Heart left ventricle (tissue), 16 donors: ENCODE data around the gene SPATA2. TPM values are rescaled to one million over a fixed set of nuclear protein-coding genes. Genes with fewer than 3 reads are reported as not detected.
A peak's percentile ranks its signal among the peaks of the same experiment; 100 is the strongest.

ENCODE experiments used
- ATAC-seq, 4 donors: fragments of 200-7000 bp; cut with Tn5 transposase; one replicate each; pipeline ENCODE4 v1.9.1; 2020 to 2022; ENCODE audit warnings: moderate library complexity in 4 of 4, mild to moderate bottlenecking in 3 of 4, moderate number of reproducible peaks in 1 of 4
- DNase-seq, 5 donors: peaks; one replicate each; pipeline ENCODE4 v3.0.0-alpha.2; 2020
- H3K27ac ChIP-seq, 12 donors: fragments of 200-600 bp; sonication (generic) in 4 of 12; one replicate each; pipeline versions ENCODE4 v1.5.0 to v1.8.0; 2016 to 2022; ENCODE audit warnings: mild to moderate bottlenecking in 2 of 12
- H3K27me3 ChIP-seq, 9 donors: fragments of 200-600 bp; sonication (generic) in 2 of 9; one replicate each; pipeline versions ENCODE4 v1.5.1 to v1.8.0; 2016 to 2022; ENCODE audit warnings: mild to moderate bottlenecking in 3 of 9
- H3K36me3 ChIP-seq, 9 donors: fragments of 200-600 bp; sonication (generic) in 2 of 9; one replicate each; pipeline versions ENCODE4 v1.5.0 to v1.8.0; 2018 to 2022; ENCODE audit warnings: mild to moderate bottlenecking in 2 of 9
- H3K4me1 ChIP-seq, 12 donors: fragments of 200-600 bp; sonication (generic) in 4 of 12; one replicate each; pipeline versions ENCODE4 v1.5.0 to v1.8.0; 2016 to 2022; ENCODE audit warnings: mild to moderate bottlenecking in 3 of 12
- H3K4me3 ChIP-seq, 12 donors: fragments of 200-600 bp; sonication (generic) in 4 of 12; one replicate each; pipeline versions ENCODE4 v1.5.0 to v1.8.0; 2017 to 2022; ENCODE audit warnings: mild to moderate bottlenecking in 9 of 12, moderate library complexity in 4 of 12
- H3K9me3 ChIP-seq, 12 donors: fragments of 200-600 bp; sonication (generic) in 4 of 12; one replicate each; pipeline versions ENCODE4 v1.5.0 to v1.8.0; 2016 to 2022; ENCODE audit warnings: mild to moderate bottlenecking in 1 of 12
- POLR2A ChIP-seq, 2 donors: fragments of 450-650 bp; IDR thresholded peaks; one replicate each; pipeline ENCODE4 v1.6.1; 2017; ENCODE audit warnings: antibody characterized with exemption in 2 of 2, mild to moderate bottlenecking in 2 of 2, moderate library complexity in 2 of 2
- WGBS, 4 donors: extraction: QIAGEN DNeasy Blood & Tissue Kit in 2 of 4; methylation state at CpG; one replicate each; pipeline versions ENCODE4 v1.1.5 to v1.1.7; 2013 to 2018; 5-methylcytosine and 5-hydroxymethylcytosine counted together
- intact Hi-C, 10 donors: fragments of 100-400 bp; cut with DNase I; formaldehyde crosslinking; loops; one replicate each; pipeline versions ENCODE4 v1.11.1 to v1.14.2; 2022
- polyA plus RNA-seq, 2 donors: library from polyadenylated mRNA; stranded (reverse); fragments of 200-250 nt; gene quantifications; one replicate each; pipeline ENCODE4 v1.2.3, GENCODE V29; 2013
- total RNA-seq, 9 donors: library from RNA; depleted of rRNA in 2 of 9; stranded (reverse); fragments of >200 nt in 2 of 9; fragmentation: NEBNext Ultra II Directional in 3 of 9; extraction: Animal tissue kit (Norgen Biotek cat#: 25700) in 3 of 9; gene quantifications; one replicate each; pipeline versions ENCODE4 v1.1.0 to v1.2.4, GENCODE V29; 2016 to 2023
- TF ChIP-seq, protein P1 (sequence below), 12 donors: fragments of 200-600 bp; sonication (generic) in 4 of 12; IDR thresholded peaks; one replicate each; pipeline versions ENCODE4 v1.5.0 to v1.8.0; 2018 to 2022; ENCODE audit warnings: antibody characterized with exemption in 12 of 12, mild to moderate bottlenecking in 5 of 12
- donor health status: ischemic (EF 13 %, LVEDD 7.1; RV severe dilation, severe dysfunction).
- donor health status: healthy with polysubstance abuse.
- donor health status: DM: no; HTN: yes; CAD: no.
- donor health status: DM: no; HTN: no; CAD: no.
- donor health status: ischemic (EF 25% LVEDD 6.9; RV normal size, moderate dysfunction).
- donor health status: ischemic (EF 25% LVEDD 5.7; RV mildly dilated, moderate dysfunction).
- donor health status: healthy.
- donor health status: DM: yes; HTN: yes; CAD: no.
- donor health status: ischemic (EF 35%, LVEDD 5.7; RV mildly dilated, moderate dysfunction).
- donor health status: nonischemic (EF 11% LVEDD 7.7; RV severe dilation, severe dysfunction).
- donor health status: DM: yes; HTN: yes; CAD: no.
- donor health status: PGD.
- donor health status: ischemic (EF 29% LVEDD 5.4; RV normal size, mild dysfunction).
- donor health status: nonischemic (EF 23%, LVEDD 6.1; RV moderate dilation, normal function).

Gene SPATA2
- total and polyA plus RNA-seq, 11 donors: 4.3 to 9.3 (median 7.8) TPM

DNA sequence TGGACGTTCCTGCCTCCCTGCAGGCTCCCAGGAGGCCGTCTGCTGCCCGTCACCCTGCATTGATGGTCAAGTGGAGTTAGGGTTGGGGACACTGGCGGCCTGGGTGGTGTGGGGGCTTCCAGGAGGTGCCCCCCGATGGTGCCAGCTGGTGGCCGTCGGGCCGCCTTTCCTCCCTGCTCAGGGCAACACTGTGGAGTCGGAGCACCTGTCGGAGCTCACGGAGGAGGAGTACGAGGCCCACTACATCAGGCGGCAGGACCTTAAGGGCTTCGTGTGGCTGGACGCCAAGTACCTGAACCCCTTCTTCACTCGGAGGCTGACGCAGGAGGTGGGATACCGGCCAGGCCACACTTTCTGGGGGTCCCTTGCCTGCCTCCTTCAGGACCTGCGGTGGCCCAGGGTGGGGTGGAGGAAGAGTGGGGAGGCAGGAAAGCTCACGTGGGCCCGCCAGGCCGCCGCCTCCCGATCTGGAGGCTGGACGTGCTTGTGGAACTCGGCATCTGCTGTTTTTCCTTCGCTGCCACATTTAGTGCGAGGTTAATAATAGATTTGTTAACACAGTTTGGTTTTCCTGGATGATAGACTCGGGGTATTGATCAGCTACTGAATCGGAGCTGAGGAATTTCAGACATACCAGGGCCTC, 28.6 kb downstream of the SPATA2 start:
- Histone ChIP-seq H3K27me3 (no peaks in the 10 kb centered on the region), H3K4me1 (peaks cover 0 to 52% (median 36%) of the 10 kb centered on the region in 12 donors), H3K36me3 (peaks cover 0 to 54% (median 33%) of the 10 kb centered on the region in 9 donors), H3K9me3 (no peaks in the 10 kb centered on the region), H3K27ac (peak overlapping the region; percentile 6 to 79 (median 56)), H3K4me3 (no peak overlapping the region)
- intact Hi-C loops: loop anchor here in 5 of 10 donors (1.0 to 5.0 kb wide), 2 partner anchors 274 to 275 kb away; no protein-coding TSS in a partner anchor
- no peak for TF ChIP-seq POLR2A (IDR thresholded peaks at IDR 0.05)
- TF ChIP-seq, protein P1, sequence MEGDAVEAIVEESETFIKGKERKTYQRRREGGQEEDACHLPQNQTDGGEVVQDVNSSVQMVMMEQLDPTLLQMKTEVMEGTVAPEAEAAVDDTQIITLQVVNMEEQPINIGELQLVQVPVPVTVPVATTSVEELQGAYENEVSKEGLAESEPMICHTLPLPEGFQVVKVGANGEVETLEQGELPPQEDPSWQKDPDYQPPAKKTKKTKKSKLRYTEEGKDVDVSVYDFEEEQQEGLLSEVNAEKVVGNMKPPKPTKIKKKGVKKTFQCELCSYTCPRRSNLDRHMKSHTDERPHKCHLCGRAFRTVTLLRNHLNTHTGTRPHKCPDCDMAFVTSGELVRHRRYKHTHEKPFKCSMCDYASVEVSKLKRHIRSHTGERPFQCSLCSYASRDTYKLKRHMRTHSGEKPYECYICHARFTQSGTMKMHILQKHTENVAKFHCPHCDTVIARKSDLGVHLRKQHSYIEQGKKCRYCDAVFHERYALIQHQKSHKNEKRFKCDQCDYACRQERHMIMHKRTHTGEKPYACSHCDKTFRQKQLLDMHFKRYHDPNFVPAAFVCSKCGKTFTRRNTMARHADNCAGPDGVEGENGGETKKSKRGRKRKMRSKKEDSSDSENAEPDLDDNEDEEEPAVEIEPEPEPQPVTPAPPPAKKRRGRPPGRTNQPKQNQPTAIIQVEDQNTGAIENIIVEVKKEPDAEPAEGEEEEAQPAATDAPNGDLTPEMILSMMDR (IDR thresholded peaks at IDR 0.05): no peak
- DNase-seq (peak in 1 of 5 donors; percentile 47), ATAC-seq (no peak)
- 72 to 75% (median 74%) methylated on average over 19 to 30 of the region's 30 CpGs for WGBS, 4 donors

DNA sequence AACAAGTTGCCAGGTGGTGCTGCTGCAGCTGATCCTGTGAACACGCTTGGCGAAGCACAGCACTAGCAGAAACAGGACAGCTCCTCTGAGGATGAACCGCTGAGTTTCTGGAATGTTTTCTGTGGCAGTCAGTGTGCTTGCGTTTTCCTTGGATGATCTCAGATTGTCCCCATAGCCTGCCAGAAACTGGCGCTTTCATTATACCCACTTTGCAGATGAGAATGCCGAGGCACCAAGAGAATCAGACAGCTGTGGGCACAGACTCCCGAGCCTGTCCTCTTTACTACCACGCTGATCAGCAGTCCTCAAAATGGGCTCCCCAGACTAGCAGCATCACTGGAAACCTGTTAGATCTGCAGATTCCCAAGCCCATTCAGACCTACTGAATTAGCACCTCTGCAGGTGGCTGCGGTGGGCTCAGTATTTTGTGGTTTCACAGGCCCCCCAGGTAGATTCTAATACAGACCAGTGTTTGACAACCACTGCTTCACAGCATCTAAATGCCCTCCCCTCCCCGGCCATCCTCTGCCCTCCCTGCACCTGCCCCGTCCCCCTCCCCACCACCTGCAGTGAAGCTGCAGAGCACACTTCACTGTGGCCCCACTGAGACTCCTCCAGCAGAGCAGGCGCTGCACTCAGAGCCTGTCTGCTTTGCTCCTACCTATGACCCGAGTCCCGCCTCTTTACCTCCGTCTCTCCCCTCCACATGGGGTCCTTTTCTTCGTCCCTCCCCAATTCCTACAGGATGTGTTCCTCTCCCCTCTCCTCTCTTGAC, 29.6 kb downstream of the SPATA2 start:
- Histone ChIP-seq H3K27ac (no peak overlapping the region), H3K27me3 (no peaks in the 10 kb centered on the region), H3K9me3 (no peaks in the 10 kb centered on the region), H3K4me1 (peaks cover 0 to 42% (median 31%) of the 10 kb centered on the region in 12 donors), H3K4me3 (no peak overlapping the region), H3K36me3 (peaks cover 0 to 64% (median 42%) of the 10 kb centered on the region in 9 donors)
- WGBS, 4 donors: 88 to 94% (median 92%) methylated on average over 15 to 16 of the region's 16 CpGs
- ATAC-seq: no peak
- peak in 1 of 5 donors; percentile 14 for DNase-seq
- TF ChIP-seq, protein P1 (IDR thresholded peaks at IDR 0.05): no peak
- TF ChIP-seq POLR2A (IDR thresholded peaks at IDR 0.05): no peak
- intact Hi-C loops: loop anchor here in 4 of 10 donors (5.0 kb wide), 1 partner anchor 273 kb away; no protein-coding TSS in a partner anchor

DNA sequence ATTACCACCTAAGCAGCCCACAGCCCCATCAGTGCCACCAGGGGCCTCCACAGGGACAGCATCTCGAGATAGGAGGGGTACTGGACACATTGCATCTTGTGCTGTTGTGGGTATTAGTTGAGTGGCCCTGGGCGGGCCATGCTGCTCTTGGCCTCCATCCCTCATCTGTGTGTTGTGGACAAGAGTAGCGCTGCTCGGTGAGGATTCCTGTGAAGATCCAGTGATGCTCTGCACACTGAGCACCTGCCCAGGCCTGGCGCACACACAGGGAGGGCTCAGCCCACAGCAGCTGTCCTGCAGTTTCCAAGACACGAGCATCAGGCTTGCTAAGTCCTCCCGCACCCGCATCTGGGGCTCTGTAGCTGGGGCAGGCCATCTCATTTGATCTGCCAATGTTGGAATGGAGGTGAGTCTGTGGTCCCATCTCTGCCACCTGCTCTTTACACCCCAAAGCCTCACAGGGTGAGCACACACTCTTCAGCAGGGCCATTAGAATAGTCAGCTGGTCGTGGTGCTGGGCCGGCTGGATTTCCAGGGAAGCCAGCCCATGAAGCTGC, 32.0 kb downstream of the SPATA2 start:
- intact Hi-C loops: no loop called here
- TF ChIP-seq POLR2A (IDR thresholded peaks at IDR 0.05): no peak
- Histone ChIP-seq H3K9me3 (no peaks in the 10 kb centered on the region), H3K4me1 (peaks cover 0 to 21% (median 17%) of the 10 kb centered on the region in 12 donors), H3K27ac (no peak overlapping the region), H3K4me3 (no peak overlapping the region), H3K36me3 (peaks cover 0 to 83% (median 61%) of the 10 kb centered on the region in 9 donors), H3K27me3 (no peaks in the 10 kb centered on the region)
- ATAC-seq (no peak), DNase-seq (peak in 1 of 5 donors; percentile 21)
- 94 to 98% (median 95%) methylated on average over 8 to 10 of the region's 10 CpGs for WGBS, 4 donors

DNA sequence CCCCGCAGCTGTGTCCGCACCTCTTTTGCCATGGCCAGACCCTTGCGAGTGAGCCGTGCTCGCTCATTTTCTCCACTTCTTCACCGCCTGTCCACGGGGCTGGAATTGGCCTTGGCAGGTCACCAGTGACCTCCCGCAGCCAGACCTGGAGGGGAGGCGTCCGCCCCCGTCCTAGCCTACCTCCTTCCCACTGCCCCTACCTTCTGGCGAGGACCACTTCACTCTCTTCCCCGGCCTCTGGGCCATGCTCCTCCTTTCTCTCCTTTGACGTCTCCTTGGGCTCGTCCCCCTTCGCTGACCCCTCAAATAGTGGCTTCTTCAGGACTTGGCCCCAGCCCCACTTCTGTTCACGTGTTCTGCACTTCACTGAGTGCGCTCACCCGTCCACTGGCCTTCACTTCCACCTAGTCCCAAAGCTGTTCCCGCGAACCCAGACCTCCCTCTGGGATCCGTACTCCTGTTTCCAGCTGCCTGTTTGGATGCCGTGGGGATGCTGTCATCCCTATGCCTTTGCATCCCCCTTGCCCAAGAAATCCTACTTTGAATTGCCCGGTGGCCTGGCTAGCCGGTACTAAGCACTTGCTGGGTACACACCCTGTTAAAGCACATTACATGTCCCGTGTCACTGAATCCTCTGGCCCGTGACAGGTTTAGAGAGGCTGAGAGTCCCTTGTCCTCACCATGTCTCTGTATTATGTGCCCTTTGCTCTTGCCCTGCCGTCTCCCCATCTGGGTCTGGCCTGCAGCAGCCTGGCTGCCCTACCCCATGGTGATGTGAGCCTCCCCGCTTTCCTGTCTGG, 33.0 kb downstream of the SPATA2 start:
- TF ChIP-seq, protein P1 (IDR thresholded peaks at IDR 0.05): no peak
- TF ChIP-seq POLR2A (IDR thresholded peaks at IDR 0.05): no peak
- H3K27me3 ChIP-seq: no peaks in the 10 kb centered on the region
- H3K27ac ChIP-seq: no peak overlapping the region
- DNase-seq: no peak
- no peak for ATAC-seq
- WGBS, 4 donors: 89 to 91% (median 91%) methylated on average over 26 to 29 of the region's 29 CpGs
- H3K9me3 ChIP-seq: no peaks in the 10 kb centered on the region
- H3K4me1 ChIP-seq: peaks cover 0 to 12% (median 8%) of the 10 kb centered on the region in 12 donors
- intact Hi-C loops: no loop called here
- peaks cover 0 to 86% (median 70%) of the 10 kb centered on the region in 9 donors for H3K36me3 ChIP-seq
- H3K4me3 ChIP-seq: no peak overlapping the region
